GM12801 (cell line): ENCODE data around the gene PXT1.

Source experiments
- CTCF ChIP-seq: IDR thresholded peaks from one replicate; pipeline ENCODE4 v1.5.1; 2011; ENCODE audit warnings: control low read depth; ENCODE audit not compliant: insufficient read length; ENCODE audit errors: extremely low read depth

PXT1 gene

GRCh38 chr6:36345681-36346466 lies 96.8 kb downstream of the PXT1 start:
- no peak for TF ChIP-seq CTCF

GRCh38 chr6:36343109-36343680 lies 99.5 kb downstream of the PXT1 start:
- TF ChIP-seq CTCF, result no peak

- TF ChIP-seq CTCF, result peak; percentile 67
These were observed 101.8 kb downstream of the PXT1 start for GRCh38 chr6:36340618-36341454.
